Fibroblast of lung (primary cell): ENCODE results near the gene AFTPH. TPM values are rescaled to one million over a fixed set of nuclear protein-coding genes. Genes with fewer than 3 reads are reported as not detected.

Experiments
- DNase-seq, 2 donors: peaks; one replicate each; pipeline versions ENCODE4 v3.0.0 to v3.0.0-alpha.2; 2010; ENCODE audit warnings: low read depth in 2 of 2
- H2AFZ ChIP-seq: 2 replicates; pipeline ENCODE4 v1.5.1; 2012; ENCODE audit warnings: low read length, control low read depth, inconsistent platforms
- H3K27ac ChIP-seq: 2 replicates; pipeline ENCODE4 v1.5.1; 2011; ENCODE audit warnings: low read length, control low read depth; ENCODE audit not compliant: insufficient read depth
- H3K27me3 ChIP-seq: 2 replicates; pipeline ENCODE4 v1.5.1; 2011; ENCODE audit warnings: mild to moderate bottlenecking, low read length; ENCODE audit not compliant: control insufficient read depth, insufficient read depth
- H3K36me3 ChIP-seq: 2 replicates; pipeline ENCODE4 v1.5.1; 2011; ENCODE audit warnings: low read length; ENCODE audit not compliant: control insufficient read depth, insufficient read depth
- H3K4me1 ChIP-seq: 2 replicates; pipeline ENCODE4 v1.5.1; 2011; ENCODE audit warnings: low read length; ENCODE audit not compliant: control insufficient read depth, insufficient read depth; ENCODE audit errors: extremely low read depth
- H3K4me2 ChIP-seq: 2 replicates; pipeline ENCODE4 v1.5.1; 2011; ENCODE audit warnings: low read length, control low read depth; ENCODE audit not compliant: insufficient read depth; ENCODE audit errors: extremely low read depth
- H3K4me3 ChIP-seq, 4 experiments: fragments of 200-600 bp in 1 of 4; sonication (generic) in 1 of 4; replicated peaks in 1 of 4; 2 replicates each; pipeline ENCODE4 v1.5.1; 2011 to 2016; ENCODE audit warnings: low read length in 4 of 4, low read depth in 3 of 4, mild to moderate bottlenecking in 3 of 4, control low read depth in 2 of 4, inconsistent platforms in 1 of 4, mixed read lengths in 1 of 4; ENCODE audit not compliant: insufficient read depth in 1 of 4; ENCODE audit errors: control extremely low read depth in 1 of 4
- H3K79me2 ChIP-seq: 2 replicates; pipeline ENCODE4 v1.5.1; 2012; ENCODE audit warnings: mild to moderate bottlenecking, low read length, inconsistent platforms; ENCODE audit not compliant: control insufficient read depth, insufficient read depth
- H3K9ac ChIP-seq: 2 replicates; pipeline ENCODE4 v1.5.1; 2011; ENCODE audit warnings: mild to moderate bottlenecking, low read length, control low read depth; ENCODE audit not compliant: insufficient read depth
- H3K9me3 ChIP-seq: 2 replicates; pipeline ENCODE4 v1.5.1; 2012; ENCODE audit warnings: low read depth, low read length; ENCODE audit not compliant: control insufficient read depth, insufficient read depth
- H4K20me1 ChIP-seq: 2 replicates; pipeline ENCODE4 v1.5.1; 2011; ENCODE audit warnings: low read length; ENCODE audit not compliant: control insufficient read depth, insufficient read depth; ENCODE audit errors: extremely low read depth
- CTCF ChIP-seq, 2 donors: IDR thresholded peaks in 1 of 2; conservative IDR thresholded peaks in 1 of 2; 1 replicate in 1 of 2; 2 replicates in 1 of 2; pipeline ENCODE4 v1.5.1; 2011 to 2012; ENCODE audit warnings: low read length in 2 of 2, control low read depth in 1 of 2, inconsistent platforms in 1 of 2, low read depth in 1 of 2, mild to moderate bottlenecking in 1 of 2
- EZH2 ChIP-seq: IDR thresholded peaks from 2 replicates; pipeline ENCODE4 v1.5.1; 2012; ENCODE audit warnings: low read length, control low read depth, mild to moderate bottlenecking; ENCODE audit errors: missing control alignments
- polyA plus RNA-seq, 2 donors: library from polyadenylated mRNA; depleted of rRNA in 1 of 2; stranded (reverse) in 1 of 2; unstranded in 1 of 2; fragments of >200 nt; gene quantifications; 2 replicates each; pipeline ENCODE4 v1.2.1, GENCODE V29; 2011 to 2012; ENCODE audit warnings: missing spikeins in 1 of 2
- total RNA-seq: library from RNA; depleted of rRNA; stranded (reverse); fragments of >200 nt; gene quantifications from 2 replicates; pipeline ENCODE4 v1.2.1, GENCODE V29; 2014

AFTPH gene
- total and polyA plus RNA-seq, 2 donors (not counting 1 experiment from before 2014, with no cell fraction given): 15.8 to 43.3 TPM

GRCh38 chr2:64543008-64543697, 19.0 kb downstream of the AFTPH start:
- no peak overlapping the region for H2AFZ ChIP-seq
- H3K36me3 ChIP-seq: no peaks in the 10 kb centered on the region
- H3K9ac ChIP-seq: no peak overlapping the region
- H3K4me2 ChIP-seq: no peak overlapping the region
- no peaks in the 10 kb centered on the region for H3K4me1 ChIP-seq
- no peaks in the 10 kb centered on the region for H3K27me3 ChIP-seq
- H4K20me1 ChIP-seq: no peaks in the 10 kb centered on the region
- no peak for TF ChIP-seq EZH2
- no peak for TF ChIP-seq CTCF (conservative IDR thresholded peaks at IDR 0.05 in 1 of 2, IDR thresholded peaks at IDR 0.05 in 1 of 2; ENCODE audit: low read depth in 1 of 2, low read length in 2 of 2)
- H3K27ac ChIP-seq: no peak overlapping the region
- no peaks in the 10 kb centered on the region for H3K9me3 ChIP-seq
- H3K4me3 ChIP-seq: no peak overlapping the region
- no peak for DNase-seq
- H3K79me2 ChIP-seq: peaks cover 6% of the 10 kb centered on the region

DNA sequence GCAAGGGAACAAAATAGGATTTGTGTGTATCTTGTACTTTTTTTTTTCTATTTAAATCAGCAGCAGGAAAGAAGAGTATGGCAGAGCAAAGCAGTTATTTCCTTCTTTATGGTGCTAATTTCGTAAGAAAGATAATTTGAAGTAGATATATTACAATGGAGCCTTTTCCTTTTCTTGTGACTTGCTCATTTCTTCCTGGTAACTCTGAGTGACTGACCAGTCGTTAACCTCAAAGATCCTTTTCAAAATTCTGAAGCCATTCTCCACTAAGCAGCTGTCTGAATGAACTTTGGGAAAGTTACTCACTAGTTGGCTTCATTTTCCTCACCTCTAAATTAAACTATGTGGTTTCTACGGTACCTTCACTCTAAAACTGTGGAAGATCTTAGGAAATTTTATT, 24.6 kb downstream of the AFTPH start:
- no peak overlapping the region for H3K4me3 ChIP-seq
- no peak overlapping the region for H3K27ac ChIP-seq
- H3K4me2 ChIP-seq: no peak overlapping the region
- no peaks in the 10 kb centered on the region for H3K9me3 ChIP-seq
- no peaks in the 10 kb centered on the region for H3K27me3 ChIP-seq
- H2AFZ ChIP-seq: no peak overlapping the region
- H3K36me3 ChIP-seq: no peaks in the 10 kb centered on the region
- no peak overlapping the region for H3K9ac ChIP-seq
- no peaks in the 10 kb centered on the region for H4K20me1 ChIP-seq
- no peaks in the 10 kb centered on the region for H3K4me1 ChIP-seq
- peaks cover 3% of the 10 kb centered on the region for H3K79me2 ChIP-seq
- peak in 1 of 2 donors; percentile 65 for DNase-seq
- no peak for TF ChIP-seq CTCF (conservative IDR thresholded peaks at IDR 0.05 in 1 of 2, IDR thresholded peaks at IDR 0.05 in 1 of 2; ENCODE audit: low read depth in 1 of 2, low read length in 2 of 2)

- H3K9me3 ChIP-seq: no peaks in the 10 kb centered on the region
- H3K79me2 ChIP-seq: no peaks in the 10 kb centered on the region
- H3K4me3 ChIP-seq: no peak overlapping the region
- H3K27me3 ChIP-seq: no peaks in the 10 kb centered on the region
- no peak for DNase-seq
- H3K36me3 ChIP-seq: no peaks in the 10 kb centered on the region
- H3K27ac ChIP-seq: no peak overlapping the region
- H3K9ac ChIP-seq: no peak overlapping the region
- H3K4me2 ChIP-seq: no peak overlapping the region
- H3K4me1 ChIP-seq: no peaks in the 10 kb centered on the region
- H2AFZ ChIP-seq: no peak overlapping the region
- H4K20me1 ChIP-seq: no peaks in the 10 kb centered on the region
- no peak for TF ChIP-seq CTCF (conservative IDR thresholded peaks at IDR 0.05 in 1 of 2, IDR thresholded peaks at IDR 0.05 in 1 of 2; ENCODE audit: low read depth in 1 of 2, low read length in 2 of 2)
- TF ChIP-seq EZH2: no peak
These were observed 25.9 kb downstream of the AFTPH start for GRCh38 chr2:64550042-64550441.
